HepG2 (cell line): ENCODE results near the gene ZMIZ1. TPM values are rescaled to one million over a fixed set of nuclear protein-coding genes. Genes with fewer than 3 reads are reported as not detected.

ENCODE experiments used
- ARID2 ChIP-seq: sonication (generic); formaldehyde crosslinking; IDR thresholded peaks from 2 replicates; pipeline ENCODE4 v1.8.1; 2022; ENCODE audit warnings: mild to moderate bottlenecking, missing genetic modification reagents, borderline replicate concordance
- BCL3 ChIP-seq: sonication (generic); formaldehyde crosslinking; IDR thresholded peaks from 2 replicates; pipeline ENCODE4 v1.5.1; 2020; ENCODE audit warnings: mild to moderate bottlenecking, missing genetic modification reagents, moderate library complexity
- BRF2 ChIP-seq: sonication (generic); formaldehyde crosslinking; IDR thresholded peaks from 2 replicates; pipeline ENCODE4 v1.8.1; 2022; ENCODE audit warnings: mild to moderate bottlenecking, missing genetic modification reagents
- DBP ChIP-seq: sonication (generic); formaldehyde crosslinking; IDR thresholded peaks from 2 replicates; pipeline ENCODE4 v1.4.0; 2020; ENCODE audit warnings: missing genetic modification reagents; ENCODE audit errors: not compliant biosample characterization
- EED ChIP-seq: sonication (generic); formaldehyde crosslinking; IDR thresholded peaks from 2 replicates; pipeline ENCODE4 v1.5.0; 2020; ENCODE audit warnings: mild to moderate bottlenecking, missing genetic modification reagents
- GATAD2A ChIP-seq: IDR thresholded peaks from 2 replicates; pipeline ENCODE4 v1.6.1; 2016
- HMGXB3 ChIP-seq: sonication (generic); formaldehyde crosslinking; IDR thresholded peaks from 2 replicates; pipeline ENCODE4 v1.4.0; 2020; ENCODE audit warnings: missing genetic modification reagents, borderline replicate concordance
- IKZF5 ChIP-seq: IDR thresholded peaks from 2 replicates; pipeline ENCODE4 v1.6.1; 2018; ENCODE audit warnings: missing genetic modification reagents, mild to moderate bottlenecking, missing compliant biosample characterization
- KLF11 ChIP-seq: IDR thresholded peaks from 2 replicates; pipeline ENCODE4 v1.6.1; 2016; ENCODE audit warnings: missing compliant biosample characterization
- MIER3 ChIP-seq: IDR thresholded peaks from 2 replicates; pipeline ENCODE4 v1.6.1; 2016; ENCODE audit warnings: missing compliant biosample characterization, borderline replicate concordance
- NCOA1 ChIP-seq: sonication (generic); formaldehyde crosslinking; IDR thresholded peaks from 2 replicates; pipeline ENCODE4 v1.9.0; 2021; ENCODE audit warnings: missing genetic modification reagents
- NR2F1 ChIP-seq, 2 experiments: fragments of 450-650 bp in 1 of 2; formaldehyde crosslinking in 1 of 2; IDR thresholded peaks; 2 replicates each; pipeline versions ENCODE4 v1.5.0 to v1.6.1; 2016 to 2020; ENCODE audit warnings: mild to moderate bottlenecking in 1 of 2, missing compliant biosample characterization in 1 of 2, missing genetic modification reagents in 1 of 2, moderate library complexity in 1 of 2
- PCBP1 ChIP-seq: fragments of 200-400 bp; formaldehyde crosslinking; IDR thresholded peaks from 2 replicates; pipeline ENCODE4 v1.6.1; 2017; ENCODE audit warnings: mild to moderate bottlenecking, low read depth, low read length, borderline replicate concordance
- PCBP2 ChIP-seq: fragments of 200-400 bp; formaldehyde crosslinking; optimal IDR thresholded peaks from 2 replicates; pipeline ENCODE3; 2018; ENCODE audit warnings: low read length, low read depth; ENCODE audit not compliant: poor library complexity, severe bottlenecking
- PPARG ChIP-seq: conservative IDR thresholded peaks from 2 replicates; pipeline ENCODE4 v1.6.1; 2016; ENCODE audit warnings: missing biosample characterization, missing genetic modification reagents
- PRMT3 ChIP-seq: sonication (generic); formaldehyde crosslinking; IDR thresholded peaks from 2 replicates; pipeline ENCODE4 v1.8.1; 2022; ENCODE audit warnings: low read depth, mild to moderate bottlenecking, moderate library complexity, missing genetic modification reagents, borderline replicate concordance
- TAF15 ChIP-seq: fragments of 200-400 bp; formaldehyde crosslinking; IDR thresholded peaks from one replicate; pipeline ENCODE4 v1.6.1; 2018; ENCODE audit warnings: mild to moderate bottlenecking, low read depth, low read length; ENCODE audit not compliant: poor library complexity, severe bottlenecking
- ZFP82 ChIP-seq: sonication (generic); formaldehyde crosslinking; IDR thresholded peaks from 2 replicates; pipeline ENCODE4 v1.5.1; 2020; ENCODE audit warnings: mild to moderate bottlenecking, missing genetic modification reagents, borderline replicate concordance
- ZNF530 ChIP-seq: sonication (generic); formaldehyde crosslinking; IDR thresholded peaks from 2 replicates; pipeline ENCODE4 v1.5.0; 2020; ENCODE audit warnings: low read depth, mild to moderate bottlenecking, missing genetic modification reagents
- polyA plus RNA-seq, 8 experiments: library from polyadenylated mRNA; depleted of rRNA in 3 of 8; stranded (reverse) in 7 of 8; unstranded in 1 of 8; fragments of >200 nt; fragmentation: Illumina TruSeq in 4 of 8; extraction: Trizol in 4 of 8; gene quantifications; 2 replicates each; pipeline versions ENCODE4 v1.2.1 to v1.2.3, GENCODE V29; 2011 to 2016; ENCODE audit warnings: low read depth in 4 of 8, missing spikeins in 1 of 8, mixed read lengths in 1 of 8; ENCODE audit not compliant: insufficient read depth in 1 of 8
- total RNA-seq, 5 experiments: library from RNA; depleted of rRNA; stranded (reverse); fragments of >200 nt; fragmentation: Illumina TruSeq; extraction: Trizol; gene quantifications; 2 replicates each; pipeline ENCODE4 v1.2.3, GENCODE V29; 2016; ENCODE audit warnings: low read depth in 1 of 5

Gene ZMIZ1
- total and polyA plus RNA-seq, 2 of the 13 experiments (the other 11 are each of a cell fraction or from before 2014, with no cell fraction given): 5.3 to 10.2 TPM

GRCh38 chr10:79188154-79188965 is 119.6 kb downstream of the ZMIZ1 start (continued):
- TF ChIP-seq PPARG (CRISPR knock-in tag) (0 out of 2 replicates have a peak, but pooled peaks have one; percentile 50), ARID2 (CRISPR knock-in tag) (no peak), BRF2 (CRISPR knock-in tag) (no peak), GATAD2A (CRISPR knock-in tag) (peak; percentile 82), KLF11 (no peak), NR2F1 (CRISPR knock-in tag; IDR thresholded peaks at IDR 0.05) (peak in 1 of 2 experiments; percentile 85; a peak in 2 of 4 replicates), MIER3 (CRISPR knock-in tag) (peak; percentile 41; the same call in 1 of the 2 replicates), ZNF530 (CRISPR knock-in tag) (no peak), EED (CRISPR knock-in tag) (no peak), TAF15 (no peak), PCBP2 (no peak), PRMT3 (CRISPR knock-in tag) (no peak), NCOA1 (CRISPR knock-in tag) (0 out of 2 replicates have a peak, but pooled peaks have one; percentile 37), DBP (no peak), ZFP82 (CRISPR knock-in tag) (no peak), PCBP1 (0 out of 2 replicates have a peak, but pooled peaks have one; percentile 32), HMGXB3 (CRISPR knock-in tag) (0 out of 2 replicates have a peak, but pooled peaks have one; percentile 35), IKZF5 (CRISPR knock-in tag) (peak; percentile 69; the same call in 1 of the 2 replicates), BCL3 (CRISPR knock-in tag) (0 out of 2 replicates have a peak, but pooled peaks have one; percentile 35)
